ENCODE measurements around the gene SRGAP3.

The SRGAP3 gene

GRCh38 chr3:9130345-9131305, 118.8 kb downstream of the SRGAP3 start:
- Histone ChIP-seq H3K27ac (ENCODE audit: low read depth, low read length) (no peak overlapping the region), H3K4me1 (ENCODE audit: control insufficient read depth in 5 of 5, insufficient read depth in 5 of 5, low read length in 5 of 5) (no peaks in the 10 kb centered on the region), H3K9ac (ENCODE audit: low read length in 5 of 5) (no peak overlapping the region), H3K36me3 (ENCODE audit: control insufficient read depth in 5 of 5, insufficient read depth in 5 of 5, low read length in 5 of 5) (no peaks in the 10 kb centered on the region), H3K4me3 (ENCODE audit: low read depth in 1 of 5, low read length in 5 of 5) (no peak overlapping the region), H3K9me3 (ENCODE audit: control insufficient read depth in 5 of 5, low read length in 5 of 5) (no peaks in the 10 kb centered on the region), H3K27me3 (ENCODE audit: control insufficient read depth in 5 of 5, insufficient read depth in 4 of 5, low read length in 5 of 5) (peaks cover 0 to under 1% (median 0%) of the 10 kb centered on the region in 5 donors)

- no peaks in the 10 kb centered on the region for H3K4me1 ChIP-seq (ENCODE audit: control insufficient read depth in 5 of 5, insufficient read depth in 5 of 5, low read length in 5 of 5)
- H3K9me3 ChIP-seq (ENCODE audit: control insufficient read depth in 5 of 5, low read length in 5 of 5), result no peaks in the 10 kb centered on the region
- no peak overlapping the region for H3K9ac ChIP-seq (ENCODE audit: low read length in 5 of 5)
- no peaks in the 10 kb centered on the region for H3K36me3 ChIP-seq (ENCODE audit: control insufficient read depth in 5 of 5, insufficient read depth in 5 of 5, low read length in 5 of 5)
- H3K4me3 ChIP-seq (ENCODE audit: low read depth in 1 of 5, low read length in 5 of 5), result no peak overlapping the region
- H3K27me3 ChIP-seq (ENCODE audit: control insufficient read depth in 5 of 5, insufficient read depth in 4 of 5, low read length in 5 of 5), result no peaks in the 10 kb centered on the region
- no peak overlapping the region for H3K27ac ChIP-seq (ENCODE audit: low read depth, low read length)
Observed at GRCh38 chr3:9129365-9129764, 120.1 kb downstream of the SRGAP3 start.

- no peak overlapping the region for H3K9ac ChIP-seq (ENCODE audit: low read length in 5 of 5)
- H3K27ac ChIP-seq (ENCODE audit: low read depth, low read length), result no peak overlapping the region
- H3K36me3 ChIP-seq (ENCODE audit: control insufficient read depth in 5 of 5, insufficient read depth in 5 of 5, low read length in 5 of 5), result no peaks in the 10 kb centered on the region
- no peaks in the 10 kb centered on the region for H3K4me1 ChIP-seq (ENCODE audit: control insufficient read depth in 5 of 5, insufficient read depth in 5 of 5, low read length in 5 of 5)
- no peaks in the 10 kb centered on the region for H3K9me3 ChIP-seq (ENCODE audit: control insufficient read depth in 5 of 5, low read length in 5 of 5)
- no peaks in the 10 kb centered on the region for H3K27me3 ChIP-seq (ENCODE audit: control insufficient read depth in 5 of 5, insufficient read depth in 4 of 5, low read length in 5 of 5)
- H3K4me3 ChIP-seq (ENCODE audit: low read depth in 1 of 5, low read length in 5 of 5), result no peak overlapping the region
Observed at GRCh38 chr3:9125278-9125951, 124.0 kb downstream of the SRGAP3 start.

- Histone ChIP-seq H3K27me3 (ENCODE audit: control insufficient read depth in 5 of 5, insufficient read depth in 4 of 5, low read length in 5 of 5) (no peaks in the 10 kb centered on the region), H3K9ac (ENCODE audit: low read length in 5 of 5) (no peak overlapping the region), H3K4me1 (ENCODE audit: control insufficient read depth in 5 of 5, insufficient read depth in 5 of 5, low read length in 5 of 5) (no peaks in the 10 kb centered on the region), H3K36me3 (ENCODE audit: control insufficient read depth in 5 of 5, insufficient read depth in 5 of 5, low read length in 5 of 5) (peaks cover 0 to 2% (median 0%) of the 10 kb centered on the region in 5 donors), H3K4me3 (ENCODE audit: low read depth in 1 of 5, low read length in 5 of 5) (no peak overlapping the region), H3K9me3 (ENCODE audit: control insufficient read depth in 5 of 5, low read length in 5 of 5) (no peaks in the 10 kb centered on the region), H3K27ac (ENCODE audit: low read depth, low read length) (no peak overlapping the region)
Observed at GRCh38 chr3:9124730-9125129, 124.7 kb downstream of the SRGAP3 start.

GRCh38 chr3:9123840-9124239, 125.6 kb downstream of the SRGAP3 start:
- no peak overlapping the region for H3K9ac ChIP-seq (ENCODE audit: low read length in 5 of 5)
- no peaks in the 10 kb centered on the region for H3K9me3 ChIP-seq (ENCODE audit: control insufficient read depth in 5 of 5, low read length in 5 of 5)
- H3K27ac ChIP-seq (ENCODE audit: low read depth, low read length), result no peak overlapping the region
- H3K36me3 ChIP-seq (ENCODE audit: control insufficient read depth in 5 of 5, insufficient read depth in 5 of 5, low read length in 5 of 5), result peaks cover 0 to 2% (median 0%) of the 10 kb centered on the region in 5 donors
- no peaks in the 10 kb centered on the region for H3K27me3 ChIP-seq (ENCODE audit: control insufficient read depth in 5 of 5, insufficient read depth in 4 of 5, low read length in 5 of 5)
- no peak overlapping the region for H3K4me3 ChIP-seq (ENCODE audit: low read depth in 1 of 5, low read length in 5 of 5)
- no peaks in the 10 kb centered on the region for H3K4me1 ChIP-seq (ENCODE audit: control insufficient read depth in 5 of 5, insufficient read depth in 5 of 5, low read length in 5 of 5)

- H3K4me3 ChIP-seq (ENCODE audit: low read depth in 1 of 5, low read length in 5 of 5), result no peak overlapping the region
- H3K9me3 ChIP-seq (ENCODE audit: control insufficient read depth in 5 of 5, low read length in 5 of 5), result no peaks in the 10 kb centered on the region
- no peaks in the 10 kb centered on the region for H3K27me3 ChIP-seq (ENCODE audit: control insufficient read depth in 5 of 5, insufficient read depth in 4 of 5, low read length in 5 of 5)
- peaks cover 0 to 2% (median 0%) of the 10 kb centered on the region in 5 donors for H3K36me3 ChIP-seq (ENCODE audit: control insufficient read depth in 5 of 5, insufficient read depth in 5 of 5, low read length in 5 of 5)
- no peak overlapping the region for H3K9ac ChIP-seq (ENCODE audit: low read length in 5 of 5)
- no peaks in the 10 kb centered on the region for H3K4me1 ChIP-seq (ENCODE audit: control insufficient read depth in 5 of 5, insufficient read depth in 5 of 5, low read length in 5 of 5)
- H3K27ac ChIP-seq (ENCODE audit: low read depth, low read length), result no peak overlapping the region
Observed at GRCh38 chr3:9122732-9123364, 126.6 kb downstream of the SRGAP3 start.

- H3K27me3 ChIP-seq (ENCODE audit: control insufficient read depth in 5 of 5, insufficient read depth in 4 of 5, low read length in 5 of 5), result no peaks in the 10 kb centered on the region
- peaks cover 0 to 2% (median 0%) of the 10 kb centered on the region in 5 donors for H3K36me3 ChIP-seq (ENCODE audit: control insufficient read depth in 5 of 5, insufficient read depth in 5 of 5, low read length in 5 of 5)
- H3K4me1 ChIP-seq (ENCODE audit: control insufficient read depth in 5 of 5, insufficient read depth in 5 of 5, low read length in 5 of 5), result no peaks in the 10 kb centered on the region
- no peak overlapping the region for H3K4me3 ChIP-seq (ENCODE audit: low read depth in 1 of 5, low read length in 5 of 5)
- H3K9me3 ChIP-seq (ENCODE audit: control insufficient read depth in 5 of 5, low read length in 5 of 5), result no peaks in the 10 kb centered on the region
- no peak overlapping the region for H3K27ac ChIP-seq (ENCODE audit: low read depth, low read length)
- H3K9ac ChIP-seq (ENCODE audit: low read length in 5 of 5), result no peak overlapping the region
Observed at GRCh38 chr3:9121366-9122001, 128.0 kb downstream of the SRGAP3 start.

GRCh38 chr3:9119331-9119730, 130.1 kb downstream of the SRGAP3 start:
- H3K27me3 ChIP-seq (ENCODE audit: control insufficient read depth in 5 of 5, insufficient read depth in 4 of 5, low read length in 5 of 5), result no peaks in the 10 kb centered on the region
- H3K9ac ChIP-seq (ENCODE audit: low read length in 5 of 5), result no peak overlapping the region
- no peaks in the 10 kb centered on the region for H3K9me3 ChIP-seq (ENCODE audit: control insufficient read depth in 5 of 5, low read length in 5 of 5)
- peaks cover 0 to 5% (median 0%) of the 10 kb centered on the region in 5 donors for H3K4me1 ChIP-seq (ENCODE audit: control insufficient read depth in 5 of 5, insufficient read depth in 5 of 5, low read length in 5 of 5)
- no peak overlapping the region for H3K4me3 ChIP-seq (ENCODE audit: low read depth in 1 of 5, low read length in 5 of 5)
- H3K27ac ChIP-seq (ENCODE audit: low read depth, low read length), result no peak overlapping the region
- H3K36me3 ChIP-seq (ENCODE audit: control insufficient read depth in 5 of 5, insufficient read depth in 5 of 5, low read length in 5 of 5), result peaks cover 0 to 2% (median 0%) of the 10 kb centered on the region in 5 donors

- H3K9ac ChIP-seq (ENCODE audit: low read length in 5 of 5), result no peak overlapping the region
- no peaks in the 10 kb centered on the region for H3K27me3 ChIP-seq (ENCODE audit: control insufficient read depth in 5 of 5, insufficient read depth in 4 of 5, low read length in 5 of 5)
- no peaks in the 10 kb centered on the region for H3K9me3 ChIP-seq (ENCODE audit: control insufficient read depth in 5 of 5, low read length in 5 of 5)
Observed at GRCh38 chr3:9118222-9118621, 131.2 kb downstream of the SRGAP3 start.

More at GRCh38 chr3:9118222-9118621, 131.2 kb downstream of the SRGAP3 start:
- Histone ChIP-seq H3K4me1 (ENCODE audit: control insufficient read depth in 5 of 5, insufficient read depth in 5 of 5, low read length in 5 of 5) (peaks cover 0 to 5% (median 0%) of the 10 kb centered on the region in 5 donors), H3K36me3 (ENCODE audit: control insufficient read depth in 5 of 5, insufficient read depth in 5 of 5, low read length in 5 of 5) (peaks cover 0 to 2% (median 0%) of the 10 kb centered on the region in 5 donors), H3K4me3 (ENCODE audit: low read depth in 1 of 5, low read length in 5 of 5) (no peak overlapping the region), H3K27ac (ENCODE audit: low read depth, low read length) (no peak overlapping the region)
